T-helper 2 cell treated with Interferon-gamma antibody and Interleukin-4, amounts not matched to agents 100 ng/mL and 5 ng/mL, for 36 hours (primary cell): Measurements from ENCODE around the gene ZNF555. TPM values are rescaled to one million over a fixed set of nuclear protein-coding genes. Genes with fewer than 3 reads are reported as not detected.
"Not testable (repeated sequence)": the region's sequence is repeated elsewhere in the genome, so short reads cannot be mapped to it uniquely, and the experiment has no call there.

Source experiments
- intact Hi-C: fragments of 100-400 bp; cut with micrococcal nuclease; formaldehyde crosslinking; loops from one replicate; pipeline ENCODE4 v1.15.1; 2023
- total RNA-seq: library from RNA; stranded (reverse); gene quantifications from 2 replicates; pipeline ENCODE4 v1.2.3, GENCODE V29; 2022

The ZNF555 gene
- total RNA-seq, 1 donor from 2014 or later, result 0.70 TPM

DNA sequence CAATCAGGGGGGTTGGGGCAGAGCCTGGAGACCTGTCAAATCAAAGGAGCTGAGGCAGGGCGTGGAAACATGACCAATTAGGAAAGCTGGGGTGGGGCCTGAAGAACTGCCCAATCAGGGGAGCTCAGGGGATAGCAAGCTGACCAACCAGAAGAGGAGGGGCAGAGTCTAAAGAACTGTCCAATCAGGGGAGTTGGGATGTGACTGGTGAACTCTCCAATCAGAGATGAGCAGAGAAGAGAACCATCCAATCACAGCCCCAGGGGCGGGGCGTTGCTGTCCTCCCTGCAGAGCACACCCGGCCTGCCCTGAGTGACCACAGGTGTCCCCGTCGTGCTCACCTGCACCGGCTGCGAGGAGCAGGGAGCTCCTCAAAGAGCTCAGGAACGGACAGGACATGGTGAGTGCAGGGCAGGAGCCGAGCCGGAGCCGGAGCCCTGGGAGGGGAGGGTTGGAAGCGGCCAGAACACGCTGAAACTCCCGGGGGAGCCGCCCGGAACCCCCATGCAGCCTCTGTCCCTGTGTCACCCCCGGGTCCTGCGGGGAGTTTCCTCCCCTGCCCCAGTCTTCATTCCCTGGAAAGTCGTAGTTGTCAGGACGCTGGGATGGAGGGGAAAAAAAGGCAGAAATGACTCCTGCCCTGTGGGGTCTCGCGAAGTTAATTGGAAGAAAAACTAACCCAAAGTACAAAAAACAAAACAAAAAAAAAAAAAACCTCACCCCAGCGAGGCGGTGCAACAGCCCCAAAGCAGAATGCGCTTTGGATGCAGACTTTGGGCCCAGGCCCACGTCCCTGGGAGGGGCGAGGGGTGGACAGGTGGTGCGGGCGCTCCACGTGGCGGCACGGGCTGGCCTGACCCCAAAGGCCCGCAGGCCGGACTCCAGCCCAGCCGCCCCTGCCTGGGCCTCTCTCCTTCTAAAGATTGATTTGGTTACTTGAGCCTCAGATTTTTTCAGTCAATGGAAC, 26.0 kb downstream of the ZNF555 start, which contains the start of gene ZNF556:
Gene ZNF556, plus strand, starts transcription at position 311 of the 967 bp plus-strand sequence. Its CDS starts 87 bp downstream, at position 398.
- intact Hi-C loops, result no loop called here

DNA sequence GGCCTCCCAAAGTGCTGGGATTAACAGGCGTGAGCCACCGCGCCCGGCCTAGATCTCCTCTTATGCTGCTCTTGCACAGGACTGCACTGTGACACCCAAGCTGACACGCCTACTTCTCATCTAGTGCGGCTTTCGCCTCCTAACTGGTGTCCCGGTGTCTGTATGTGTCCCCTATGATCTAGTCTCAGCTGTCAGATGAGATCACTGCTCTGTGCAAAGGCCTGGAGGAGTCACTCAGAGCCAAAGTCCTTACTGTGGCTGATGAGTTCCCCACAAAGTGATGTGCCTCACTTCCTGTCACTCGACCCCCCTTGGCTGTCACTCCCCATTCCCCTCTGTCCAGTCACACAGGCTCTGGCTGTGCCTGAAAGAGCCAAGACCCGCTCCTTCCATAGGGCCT, 28.3 kb downstream of the ZNF555 start:
- intact Hi-C loops, result no loop called here

DNA sequence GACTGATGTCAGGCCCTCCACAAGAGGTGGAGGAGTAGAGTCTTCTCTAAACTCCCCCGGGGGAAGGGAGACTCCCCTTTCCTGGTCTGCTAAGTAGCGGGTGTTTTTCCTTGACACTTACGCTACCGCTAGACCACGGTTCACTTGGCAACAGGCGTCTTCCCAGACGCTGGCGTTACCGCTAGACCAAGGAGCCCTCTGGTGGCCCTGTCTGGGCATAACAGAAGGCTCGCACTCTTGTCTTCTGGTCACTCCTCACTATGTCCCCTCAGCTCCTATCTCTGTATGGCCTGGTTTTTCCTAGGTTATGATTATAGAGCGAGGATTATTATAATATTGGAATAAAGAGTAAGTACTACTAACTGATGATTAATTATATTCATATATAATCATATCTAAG, 30.9 kb downstream of the ZNF555 start:
- intact Hi-C loops, result loop anchor here (2.0 kb wide), 1 partner anchor 223 kb away; no protein-coding TSS in a partner anchor

GRCh38 chr19:2877398-2878331, 36.4 kb downstream of the ZNF555 start:
- intact Hi-C loops, result no loop called here

DNA sequence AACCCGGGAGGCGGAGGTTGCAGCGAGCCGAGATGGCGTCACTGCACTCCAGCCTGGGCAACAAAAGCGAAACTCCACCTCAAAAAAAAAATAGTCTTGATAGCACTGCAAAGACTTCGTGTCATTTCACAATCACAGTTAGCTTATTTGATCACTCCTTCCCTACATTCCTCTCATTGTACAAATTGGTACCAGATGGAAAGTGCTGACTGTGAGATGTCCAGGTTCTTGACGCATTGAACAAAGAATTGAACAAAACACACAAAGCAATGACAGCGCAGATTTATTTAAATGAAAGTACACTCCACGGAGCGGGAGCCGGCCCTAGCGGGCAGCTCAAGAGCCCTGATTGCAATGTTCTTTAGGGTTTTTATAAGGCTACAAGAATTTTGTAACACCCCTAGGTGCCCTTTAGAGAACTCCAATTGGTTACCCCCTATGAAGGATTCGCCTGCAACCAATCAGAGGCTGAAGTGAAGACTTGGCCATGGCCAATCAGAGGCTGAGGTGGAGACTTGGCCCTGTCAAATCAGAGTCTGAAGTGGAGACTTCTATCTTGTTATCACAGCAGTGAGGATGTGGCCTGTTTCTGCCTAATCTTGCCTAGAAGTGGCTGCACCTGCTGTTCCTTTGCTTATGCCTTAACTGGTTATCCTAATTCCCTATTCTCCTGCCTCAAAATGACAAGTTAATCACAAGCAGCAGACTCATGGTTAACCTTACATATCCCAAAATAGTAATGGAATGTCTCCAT, 42.6 kb downstream of the ZNF555 start:
- intact Hi-C loops, result no loop called here

GRCh38 chr19:2885736-2886135, 44.5 kb downstream of the ZNF555 start:
- intact Hi-C loops, result no loop called here

DNA sequence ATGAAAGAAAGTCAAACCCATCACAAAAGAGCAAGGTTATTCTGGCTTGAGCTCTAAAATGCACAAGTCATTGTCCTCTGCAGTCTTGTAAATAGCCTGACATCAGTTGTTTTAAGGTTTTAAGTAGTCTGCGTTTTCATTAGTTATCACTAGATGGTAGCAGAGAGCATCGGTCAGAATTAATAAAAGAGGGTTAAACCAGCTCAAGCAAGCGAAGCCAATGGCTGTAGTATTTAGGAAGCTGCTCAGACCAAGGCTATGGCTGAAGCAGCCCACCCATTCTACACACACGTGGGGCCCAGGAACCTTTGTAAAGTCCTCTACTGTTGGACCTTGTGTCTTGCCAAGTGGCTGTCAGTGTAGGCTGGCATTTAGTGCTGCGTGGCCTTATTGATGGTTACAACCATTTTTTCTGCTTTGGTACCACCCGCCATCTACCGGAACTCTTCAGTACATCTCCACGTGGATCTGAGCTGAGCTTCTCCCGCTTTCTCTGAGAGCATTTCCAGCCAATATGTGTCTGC, 46.2 kb downstream of the ZNF555 start:
- intact Hi-C loops, result no loop called here

- intact Hi-C loops, result no loop called here
These were observed 47.5 kb downstream of the ZNF555 start for GRCh38 chr19:2888731-2889224.

GRCh38 chr19:2890531-2890930, 49.3 kb downstream of the ZNF555 start:
- intact Hi-C loops, result not testable (repeated sequence)

DNA sequence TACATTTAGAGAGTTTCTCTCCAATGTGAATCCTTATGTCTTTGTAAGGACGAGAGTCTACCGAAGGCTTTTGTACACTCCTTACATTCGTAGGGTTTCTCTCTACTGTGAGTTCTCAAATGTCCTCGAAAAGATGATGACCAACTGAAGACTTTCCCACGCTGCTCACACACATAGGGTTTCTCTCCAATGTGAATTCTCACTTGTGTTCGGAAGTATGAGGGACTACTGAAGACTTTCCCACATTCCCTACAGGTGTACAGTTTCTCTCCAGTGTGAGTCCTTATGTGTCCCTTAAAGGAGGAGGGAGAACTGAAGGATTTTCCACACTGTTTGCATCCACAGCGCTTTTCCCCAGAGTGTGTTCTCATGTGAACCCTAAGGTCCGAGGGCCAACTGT, 55.4 kb downstream of the ZNF555 start:
- intact Hi-C loops, result no loop called here

DNA sequence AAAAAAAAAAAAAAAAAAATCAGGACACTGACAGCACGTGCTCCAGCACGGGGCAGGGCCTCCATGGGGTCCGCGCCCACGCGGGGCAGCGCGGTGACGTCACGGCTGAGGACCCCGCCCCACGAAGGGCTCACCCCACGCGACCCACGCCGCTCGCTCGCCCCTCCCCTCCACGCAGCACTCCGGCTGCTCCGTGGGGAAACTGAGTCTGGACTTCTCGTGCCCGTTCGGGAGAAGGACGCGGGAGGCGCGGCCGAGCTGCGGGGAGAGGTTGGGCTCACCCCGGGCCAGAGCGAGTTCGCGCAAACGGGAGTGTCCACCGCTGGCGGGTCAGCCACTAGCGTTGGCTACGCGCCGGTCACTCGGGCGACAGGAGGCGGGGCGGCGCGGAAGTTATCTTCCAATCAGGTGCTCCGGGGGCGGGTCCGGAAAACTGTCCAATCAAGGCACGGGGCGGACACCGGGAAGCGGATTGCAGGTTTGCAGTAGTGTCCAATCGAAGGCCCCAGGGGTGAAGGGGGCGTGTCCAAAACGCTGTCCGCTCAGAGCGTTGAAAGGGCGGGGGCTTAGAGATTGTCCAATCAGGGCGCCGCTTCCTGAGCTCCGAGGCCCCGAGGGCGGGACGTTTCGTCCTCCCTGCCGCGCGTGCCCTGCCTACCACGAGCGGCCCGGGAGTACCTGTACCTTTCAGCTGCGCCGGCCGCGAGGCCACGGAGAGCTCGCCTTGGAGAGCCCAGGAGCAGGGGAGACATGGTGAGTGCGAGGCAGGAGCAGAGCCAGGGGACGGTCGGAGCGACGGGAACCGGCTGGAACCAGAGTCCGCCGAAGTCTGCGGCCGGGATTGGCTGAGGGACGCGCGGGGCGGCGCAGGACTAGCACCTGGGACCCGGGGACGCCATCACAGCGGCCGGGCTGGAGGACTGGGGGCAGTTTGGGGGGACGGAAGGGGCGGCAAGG, 59.3 kb downstream of the ZNF555 start, which contains the start of gene ZNF57:
Gene ZNF57, plus strand, starts transcription at position 633 of the 957 bp plus-strand sequence. Its CDS starts 118 bp downstream, at position 751.
- intact Hi-C loops, result loop anchor here (2.0 kb wide), 1 partner anchor 44 kb away; the partner anchor contains the start of gene ZNF77

GRCh38 chr19:2902590-2903218, 61.4 kb downstream of the ZNF555 start:
- intact Hi-C loops, result no loop called here

- intact Hi-C loops, result not testable (repeated sequence)
These were observed 62.1 kb downstream of the ZNF555 start for GRCh38 chr19:2903326-2903725.

DNA sequence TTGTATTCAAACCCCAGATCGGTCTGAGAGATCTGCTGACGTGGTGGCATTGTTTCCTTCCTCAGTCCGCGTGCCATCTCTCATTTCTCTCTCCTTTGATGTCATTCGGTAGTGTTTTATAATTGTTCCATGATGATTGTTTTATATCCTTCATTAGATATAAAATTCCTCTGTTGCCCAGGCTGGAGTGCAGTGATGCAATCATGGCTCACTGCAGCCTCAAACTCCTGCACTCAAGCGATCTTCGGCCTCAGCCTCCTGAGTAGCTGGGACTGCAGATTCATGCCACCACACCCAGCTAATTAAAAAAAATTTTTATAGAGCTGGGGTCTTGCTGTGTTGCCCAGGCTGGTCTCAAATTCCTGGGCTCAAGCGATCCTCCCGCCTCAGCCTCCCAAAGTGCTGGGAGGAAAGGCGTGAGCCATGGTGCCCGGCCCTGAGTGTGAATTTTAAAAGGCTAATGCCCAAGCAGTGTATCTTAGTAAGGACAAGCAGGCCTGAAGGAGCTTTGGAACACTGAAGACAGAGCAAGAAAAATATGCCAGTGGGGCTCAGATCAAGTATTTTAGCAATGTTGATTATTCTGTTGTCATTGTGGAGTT, 64.7 kb downstream of the ZNF555 start:
- intact Hi-C loops, result no loop called here

GRCh38 chr19:2906631-2907195, 65.4 kb downstream of the ZNF555 start:
- intact Hi-C loops, result no loop called here
